GM12872 (cell line): ENCODE data around the gene TJP1.

ENCODE experiments used
- CTCF ChIP-seq: IDR thresholded peaks from 3 replicates; pipeline ENCODE4 v1.5.1; 2011; ENCODE audit warnings: low read depth, mild to moderate bottlenecking, low read length, moderate library complexity; ENCODE audit not compliant: insufficient read depth

Gene TJP1

GRCh38 chr15:29805043-29805707, 17.1 kb downstream of the TJP1 start:
- TF ChIP-seq CTCF, result no peak

GRCh38 chr15:29802411-29802810, 19.9 kb downstream of the TJP1 start:
- no peak for TF ChIP-seq CTCF

GRCh38 chr15:29800491-29801366, 21.5 kb downstream of the TJP1 start:
- no peak for TF ChIP-seq CTCF

GRCh38 chr15:29799859-29800258, 22.4 kb downstream of the TJP1 start:
- TF ChIP-seq CTCF, result no peak

GRCh38 chr15:29795610-29796009, 26.7 kb downstream of the TJP1 start:
- no peak for TF ChIP-seq CTCF

GRCh38 chr15:29792426-29793159, 29.7 kb downstream of the TJP1 start:
- TF ChIP-seq CTCF, result no peak

- no peak for TF ChIP-seq CTCF
These were observed 31.7 kb downstream of the TJP1 start for GRCh38 chr15:29790607-29791006.
